Measurements from ENCODE around the gene GALNT2.

GALNT2 gene

DNA sequence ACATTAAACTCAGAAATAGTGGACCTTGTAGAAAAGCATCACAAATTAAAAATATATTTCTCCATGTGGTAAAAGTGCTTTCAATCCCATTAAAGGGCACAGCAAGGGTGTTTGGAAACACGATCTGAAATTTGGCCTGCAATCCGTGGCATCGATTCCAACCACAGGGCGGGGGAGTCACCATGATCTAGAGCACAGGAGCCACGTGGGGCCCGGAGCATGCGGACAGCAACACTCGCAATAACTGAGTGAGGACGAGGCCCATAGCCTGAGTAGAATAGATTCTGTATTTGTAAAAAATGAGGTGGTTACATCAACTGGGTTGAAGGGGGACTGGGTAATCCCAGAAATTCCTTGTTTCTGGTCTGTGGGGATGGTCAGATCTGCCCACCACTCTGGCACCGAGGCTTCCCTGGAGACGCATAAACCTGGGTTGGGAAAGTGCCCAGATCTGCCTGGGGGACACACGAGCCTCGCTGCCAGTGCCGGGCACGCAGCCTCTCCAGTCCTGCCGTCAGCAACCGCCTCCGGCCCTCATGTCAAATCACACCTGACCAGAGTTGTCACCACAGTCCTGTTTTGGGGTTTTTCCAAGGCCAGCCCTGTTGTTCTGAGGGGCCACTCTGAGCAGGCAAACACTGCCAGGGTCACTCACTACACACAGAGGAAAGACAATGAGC, 254.8 kb downstream of the GALNT2 start:
- DNase-seq (ENCODE audit: low read depth, low spot score): no peak
- H3K27ac ChIP-seq: no peak overlapping the region

DNA sequence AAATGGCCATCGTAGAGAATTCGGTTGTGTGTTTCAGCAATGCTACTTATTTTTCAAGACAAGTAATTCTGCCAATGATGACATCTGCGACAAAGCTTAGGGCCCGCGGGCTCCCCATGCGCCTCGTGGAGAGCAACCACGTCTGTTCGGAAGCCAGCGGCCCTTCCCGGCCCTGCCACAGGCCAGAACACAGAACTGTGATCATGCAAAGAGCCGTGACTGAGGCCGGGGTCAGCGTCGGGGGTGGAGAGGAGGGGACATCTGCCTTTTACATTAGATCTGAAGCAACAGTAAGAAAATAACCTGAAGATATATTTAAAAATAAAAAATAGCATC, 255.4 kb downstream of the GALNT2 start:
- DNase-seq (ENCODE audit: low read depth, low spot score): no peak
- H3K27ac ChIP-seq: no peak overlapping the region

DNA sequence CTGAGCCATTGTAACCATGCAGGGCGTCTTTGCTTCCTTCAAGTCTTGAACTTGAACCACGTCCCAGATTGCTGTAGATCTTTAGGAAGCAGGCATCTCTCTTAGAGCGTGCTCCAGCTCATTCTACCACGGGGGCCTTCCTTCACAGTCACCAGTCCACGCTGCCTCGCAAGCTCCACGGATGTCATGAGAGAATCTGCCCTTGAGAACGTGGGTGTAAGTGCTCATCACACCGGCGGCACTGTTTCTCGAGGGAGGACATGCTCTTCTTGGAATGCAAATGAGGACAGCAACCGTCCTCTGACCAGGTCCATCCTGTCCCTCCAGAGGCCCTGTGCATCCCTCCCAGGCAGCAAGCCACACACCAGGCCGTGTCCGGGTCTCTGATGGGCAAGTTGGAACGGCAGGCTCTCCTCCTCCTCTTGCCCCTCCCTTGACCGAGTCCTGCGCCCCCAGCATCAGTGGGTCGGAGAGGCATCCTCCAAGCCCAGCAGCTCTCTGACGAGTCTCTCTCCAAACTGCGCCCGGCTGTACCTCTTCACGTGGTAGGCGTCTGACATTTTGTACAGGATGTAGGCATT, 256.0 kb downstream of the GALNT2 start:
- no peak for DNase-seq (ENCODE audit: low read depth, low spot score)

DNA sequence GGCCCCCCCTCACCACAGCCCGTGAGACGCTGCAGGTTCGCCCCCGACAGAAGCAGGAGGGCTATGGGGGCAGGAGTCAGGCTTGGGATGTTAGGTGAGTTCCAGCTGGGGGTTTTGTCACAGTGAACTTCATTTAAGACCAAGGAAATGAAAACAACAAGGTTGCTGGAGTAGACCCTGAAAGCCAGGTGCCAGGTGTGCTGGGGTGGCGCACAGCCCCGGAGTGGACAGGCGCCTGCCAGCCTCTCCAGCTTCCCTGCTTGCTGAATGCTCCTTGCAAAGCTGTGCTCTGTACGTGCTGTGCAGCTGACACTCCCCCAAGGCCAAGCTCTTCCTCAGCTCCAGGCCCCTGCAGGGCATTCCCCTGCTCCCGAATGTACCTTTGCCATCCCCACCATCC, 256.6 kb downstream of the GALNT2 start:
- H3K27ac ChIP-seq: no peak overlapping the region
- DNase-seq (ENCODE audit: low read depth, low spot score): no peak

More for the DNA sequence above, 256.0 kb downstream of the GALNT2 start:
- no peak overlapping the region for H3K27ac ChIP-seq

DNA sequence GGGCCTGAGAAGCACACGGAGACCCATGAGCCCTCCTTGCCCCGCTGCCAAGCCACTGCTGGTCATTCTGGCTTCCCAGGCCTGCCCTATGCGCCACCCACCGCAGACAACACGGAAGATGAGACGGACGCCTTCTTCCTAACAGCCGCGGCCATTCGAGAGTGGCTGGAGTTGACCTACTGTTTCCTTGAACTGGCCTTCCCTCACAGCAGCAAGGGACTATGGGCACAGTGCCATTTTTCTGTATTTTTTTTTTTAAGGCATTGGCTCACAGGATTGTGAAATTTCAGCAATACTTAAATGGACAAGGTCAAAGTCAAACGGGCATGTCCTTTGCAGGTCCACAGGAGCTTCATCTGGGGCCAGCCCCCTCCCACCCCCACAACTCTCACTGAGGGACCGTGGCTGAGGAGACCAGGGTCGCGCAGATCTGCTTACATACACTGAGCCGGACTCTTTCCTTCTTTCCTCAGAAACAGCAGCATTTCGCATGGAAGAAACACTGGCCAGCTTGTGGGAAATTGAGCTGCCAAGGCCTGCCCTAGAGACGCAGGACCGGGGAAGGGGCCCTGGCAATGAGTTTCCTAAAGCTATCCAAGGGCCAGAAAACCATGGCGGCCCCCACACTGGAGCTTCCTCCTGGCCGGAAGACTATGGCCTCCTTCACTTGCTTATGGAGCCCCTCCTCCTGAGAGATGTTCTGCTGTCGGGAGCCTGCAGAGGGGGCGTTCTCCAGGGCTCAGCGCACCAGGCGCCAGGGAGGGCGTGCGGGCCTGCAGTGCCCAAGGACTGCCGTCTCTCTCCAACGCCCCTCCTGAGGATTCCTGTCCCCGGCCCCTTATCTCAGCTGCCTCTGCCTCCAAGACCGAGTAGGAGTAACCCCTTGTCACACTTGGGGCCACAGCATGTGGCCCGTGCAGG, 260.2 kb downstream of the GALNT2 start:
- H3K27ac ChIP-seq: no peak overlapping the region
- no peak for DNase-seq (ENCODE audit: low read depth, low spot score)

DNA sequence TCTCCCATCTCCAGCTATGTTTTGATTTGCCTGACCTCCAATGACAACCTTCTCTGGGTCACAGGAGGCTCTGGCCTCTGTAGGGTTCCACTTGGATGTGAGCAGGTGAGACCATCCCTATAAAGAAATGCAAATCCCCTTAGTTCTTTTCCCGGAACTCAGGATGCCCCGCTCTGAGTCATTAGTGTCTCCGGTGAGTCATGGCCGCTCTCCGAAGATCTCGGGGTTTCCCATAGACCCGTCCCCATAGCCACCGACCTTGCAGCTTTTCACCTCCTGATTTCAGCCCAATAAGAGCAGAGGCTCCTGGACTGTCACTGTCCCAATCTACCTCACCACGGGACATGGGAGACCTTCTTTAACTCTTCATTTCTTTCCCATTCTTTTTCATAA, 260.9 kb downstream of the GALNT2 start:
- no peak for DNase-seq (ENCODE audit: low read depth, low spot score)
- H3K27ac ChIP-seq: no peak overlapping the region

DNA sequence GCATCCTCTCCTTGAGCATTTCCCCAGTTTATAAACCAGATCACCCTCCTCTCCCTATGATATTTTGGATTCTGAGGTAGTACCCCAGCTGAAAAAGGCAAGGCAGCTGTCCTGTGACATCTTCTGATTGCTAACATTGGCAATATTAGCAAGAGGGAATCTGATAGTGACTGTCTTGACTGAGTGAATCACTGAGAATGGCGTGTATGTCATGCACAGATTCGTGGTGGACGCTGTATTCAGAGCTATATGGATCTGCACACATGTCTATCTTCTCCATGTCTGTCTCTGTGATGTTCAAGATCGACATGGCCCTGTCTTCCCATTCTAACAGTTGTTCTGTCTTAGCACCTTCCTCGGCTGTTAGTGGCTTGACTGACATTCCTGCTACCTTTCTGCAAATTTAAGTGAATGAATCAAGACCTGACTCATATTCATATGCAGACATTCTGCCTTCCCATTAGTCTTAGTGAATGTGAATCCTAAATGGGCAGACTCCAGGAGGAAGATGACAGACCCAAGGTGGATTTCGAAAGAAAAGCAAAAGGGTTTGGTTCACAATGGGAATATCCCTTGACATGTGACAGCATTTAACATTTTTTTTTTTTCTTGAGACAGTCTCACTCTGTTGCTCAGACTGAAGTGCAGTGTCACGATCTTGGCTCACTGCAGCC, 261.4 kb downstream of the GALNT2 start:
- no peak overlapping the region for H3K27ac ChIP-seq
- DNase-seq (ENCODE audit: low read depth, low spot score): peak; percentile 58

DNA sequence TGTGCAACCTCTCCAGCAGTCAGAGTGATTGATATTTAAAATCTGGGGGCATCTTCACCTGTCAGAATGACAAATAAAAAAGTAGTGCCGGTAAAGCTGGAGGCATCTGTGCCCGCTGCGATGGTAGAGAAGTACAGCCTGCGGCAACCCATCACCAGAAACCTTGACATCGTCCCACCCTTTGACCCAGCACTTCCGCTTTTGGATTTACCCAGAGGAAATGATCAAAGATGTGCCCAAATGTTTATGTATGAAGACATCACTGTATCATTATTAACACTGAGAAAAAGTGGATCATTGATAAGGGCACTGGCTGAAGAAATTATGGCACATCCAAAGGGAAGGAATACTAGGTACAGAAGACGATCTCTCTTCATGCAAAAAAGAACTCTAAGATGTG, 263.1 kb downstream of the GALNT2 start:
- no peak overlapping the region for H3K27ac ChIP-seq
- DNase-seq (ENCODE audit: low read depth, low spot score): no peak

Data from epithelial cell of prostate (primary cell).